NCI-H1092 (cell line): ENCODE measurements around the gene DNLZ.

Source experiments
- DNase-seq: peaks from one replicate; lab custom pipeline; 2025; lab: John Stamatoyannopoulos, UW

DNLZ gene

GRCh38 chr9:136395345-136396218, 32.0 kb upstream of the DNLZ start:
- no peak for DNase-seq

GRCh38 chr9:136395020-136395340, 31.4 kb upstream of the DNLZ start:
- DNase-seq = no peak

- DNase-seq = no peak
Measured at GRCh38 chr9:136394312-136395019, 30.9 kb upstream of the DNLZ start.

GRCh38 chr9:136393531-136393930, 30.0 kb upstream of the DNLZ start:
- DNase-seq = no peak

- DNase-seq = no peak
Measured at GRCh38 chr9:136392538-136393449, 29.2 kb upstream of the DNLZ start.

GRCh38 chr9:136391737-136392537, 28.4 kb upstream of the DNLZ start:
- no peak for DNase-seq

- DNase-seq = no peak
Measured at GRCh38 chr9:136389396-136389795, 25.9 kb upstream of the DNLZ start.

GRCh38 chr9:136387217-136387616, 23.7 kb upstream of the DNLZ start:
- DNase-seq = no peak

GRCh38 chr9:136386018-136386417, 22.5 kb upstream of the DNLZ start:
- no peak for DNase-seq

- DNase-seq = no peak
Measured at GRCh38 chr9:136385015-136385414, 21.5 kb upstream of the DNLZ start.

GRCh38 chr9:136383436-136383835, 19.9 kb upstream of the DNLZ start:
- no peak for DNase-seq

- no peak for DNase-seq
Measured at GRCh38 chr9:136381966-136382513, 18.5 kb upstream of the DNLZ start.

GRCh38 chr9:136381311-136381710, 17.8 kb upstream of the DNLZ start:
- DNase-seq = no peak

GRCh38 chr9:136380381-136380780, 16.8 kb upstream of the DNLZ start:
- DNase-seq = no peak

GRCh38 chr9:136379891-136380290, 16.3 kb upstream of the DNLZ start:
- DNase-seq = no peak

GRCh38 chr9:136379401-136379800, 15.9 kb upstream of the DNLZ start:
- DNase-seq = no peak

GRCh38 chr9:136379003-136379287, 15.4 kb upstream of the DNLZ start:
- DNase-seq = no peak

GRCh38 chr9:136378170-136379002, 14.8 kb upstream of the DNLZ start:
- DNase-seq = no peak

- no peak for DNase-seq
Measured at GRCh38 chr9:136377341-136378169, 14.0 kb upstream of the DNLZ start.

GRCh38 chr9:136376457-136376856, 12.9 kb upstream of the DNLZ start:
- DNase-seq = no peak
